ENCODE measurements around the gene KCNQ1. TPM values are rescaled to one million over a fixed set of nuclear protein-coding genes. Genes with fewer than 3 reads are reported as not detected.

KCNQ1 gene
- total RNA-seq, 1 experiment from 2014 or later: not detected

GRCh38 chr11:2731130-2732125, 286.6 kb downstream of the KCNQ1 start:
- POLR2A ChIA-PET: no interaction called here
- Mint-ChIP-seq H3K36me3 (ENCODE audit: insufficient read depth, unreplicated experiment) (no peaks in the 10 kb centered on the region), H3K4me1 (ENCODE audit: insufficient read depth, unreplicated experiment) (no peaks in the 10 kb centered on the region), H3K27me3 (ENCODE audit: insufficient read depth, unreplicated experiment) (peaks cover 19% of the 10 kb centered on the region), H3K9me3 (ENCODE audit: unreplicated experiment) (no peaks in the 10 kb centered on the region), H3K27ac (ENCODE audit: low read depth, unreplicated experiment) (no peak overlapping the region), H3K4me3 (ENCODE audit: unreplicated experiment) (no peak overlapping the region)
- intact Hi-C loops (cut with micrococcal nuclease): no loop called here
- no peak for TF ChIP-seq CTCF (IDR thresholded peaks at IDR 0.05; ENCODE audit: unreplicated experiment)
- CTCF ChIA-PET: no interaction called here
- no TSS peak for BruUV-seq (replicated peaks)
- DNase-seq (ENCODE audit: unreplicated experiment): no peak

GRCh38 chr11:2732261-2732939, 287.6 kb downstream of the KCNQ1 start:
- intact Hi-C loops (cut with micrococcal nuclease): no loop called here

GRCh38 chr11:2732940-2733628, 288.3 kb downstream of the KCNQ1 start:
- TF ChIP-seq CTCF (IDR thresholded peaks at IDR 0.05; ENCODE audit: unreplicated experiment): no peak
- peaks cover 5% of the 10 kb centered on the region for H3K27me3 Mint-ChIP-seq (ENCODE audit: insufficient read depth, unreplicated experiment)
- no peaks in the 10 kb centered on the region for H3K9me3 Mint-ChIP-seq (ENCODE audit: unreplicated experiment)
- H3K4me1 Mint-ChIP-seq (ENCODE audit: insufficient read depth, unreplicated experiment): peaks cover 7% of the 10 kb centered on the region
- no peaks in the 10 kb centered on the region for H3K36me3 Mint-ChIP-seq (ENCODE audit: insufficient read depth, unreplicated experiment)
- intact Hi-C loops (cut with micrococcal nuclease): no loop called here
- no TSS peak for BruUV-seq (replicated peaks)
- no peak overlapping the region for H3K27ac Mint-ChIP-seq (ENCODE audit: low read depth, unreplicated experiment)
- DNase-seq (ENCODE audit: unreplicated experiment): no peak
- POLR2A ChIA-PET: no interaction called here
- CTCF ChIA-PET: no interaction called here
- H3K4me3 Mint-ChIP-seq (ENCODE audit: unreplicated experiment): no peak overlapping the region

More at GRCh38 chr11:2732261-2732939, 287.6 kb downstream of the KCNQ1 start:
- BruUV-seq (replicated peaks): no TSS peak
- POLR2A ChIA-PET: no interaction called here
- Mint-ChIP-seq H3K27me3 (ENCODE audit: insufficient read depth, unreplicated experiment) (peaks cover 12% of the 10 kb centered on the region), H3K9me3 (ENCODE audit: unreplicated experiment) (no peaks in the 10 kb centered on the region), H3K36me3 (ENCODE audit: insufficient read depth, unreplicated experiment) (no peaks in the 10 kb centered on the region), H3K27ac (ENCODE audit: low read depth, unreplicated experiment) (no peak overlapping the region), H3K4me1 (ENCODE audit: insufficient read depth, unreplicated experiment) (no peaks in the 10 kb centered on the region), H3K4me3 (ENCODE audit: unreplicated experiment) (no peak overlapping the region)
- TF ChIP-seq CTCF (IDR thresholded peaks at IDR 0.05; ENCODE audit: unreplicated experiment): no peak
- CTCF ChIA-PET: no interaction called here
- DNase-seq (ENCODE audit: unreplicated experiment): no peak

Measured in MCF 10A (cell line).